GM21423 (cell line): Measurements from ENCODE around the gene ATAD3A.
"Not testable (repeated sequence)": the region's sequence is repeated elsewhere in the genome, so short reads cannot be mapped to it uniquely, and the experiment has no call there.

Source experiments
- ATAC-seq: cut with Tn5 transposase; IDR thresholded peaks from one replicate; pipeline ENCODE4 v1.9.1; 2021; ENCODE audit warnings: mild to moderate bottlenecking, moderate library complexity; ENCODE audit not compliant: unreplicated experiment

Gene ATAD3A

DNA sequence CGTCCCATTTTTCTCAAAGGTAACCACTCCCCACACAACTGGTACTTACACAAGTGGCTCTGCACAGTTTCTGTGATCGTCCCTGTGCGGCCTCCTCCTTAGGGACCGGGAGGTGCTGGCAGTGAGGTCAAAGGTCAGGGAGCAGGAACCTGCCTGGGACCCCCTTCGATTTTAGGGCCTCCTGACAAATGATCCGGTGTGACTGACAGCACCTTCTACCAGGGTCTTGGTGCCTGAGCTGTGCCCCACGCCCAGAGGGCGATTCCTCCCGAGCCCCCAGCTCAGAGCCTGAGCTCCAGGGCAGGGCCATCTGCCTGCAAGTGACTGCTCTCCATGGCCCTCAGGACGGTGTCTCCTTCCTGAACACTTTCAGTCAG is 40.3 kb downstream of the ATAD3A start:
- ATAC-seq = no peak

DNA sequence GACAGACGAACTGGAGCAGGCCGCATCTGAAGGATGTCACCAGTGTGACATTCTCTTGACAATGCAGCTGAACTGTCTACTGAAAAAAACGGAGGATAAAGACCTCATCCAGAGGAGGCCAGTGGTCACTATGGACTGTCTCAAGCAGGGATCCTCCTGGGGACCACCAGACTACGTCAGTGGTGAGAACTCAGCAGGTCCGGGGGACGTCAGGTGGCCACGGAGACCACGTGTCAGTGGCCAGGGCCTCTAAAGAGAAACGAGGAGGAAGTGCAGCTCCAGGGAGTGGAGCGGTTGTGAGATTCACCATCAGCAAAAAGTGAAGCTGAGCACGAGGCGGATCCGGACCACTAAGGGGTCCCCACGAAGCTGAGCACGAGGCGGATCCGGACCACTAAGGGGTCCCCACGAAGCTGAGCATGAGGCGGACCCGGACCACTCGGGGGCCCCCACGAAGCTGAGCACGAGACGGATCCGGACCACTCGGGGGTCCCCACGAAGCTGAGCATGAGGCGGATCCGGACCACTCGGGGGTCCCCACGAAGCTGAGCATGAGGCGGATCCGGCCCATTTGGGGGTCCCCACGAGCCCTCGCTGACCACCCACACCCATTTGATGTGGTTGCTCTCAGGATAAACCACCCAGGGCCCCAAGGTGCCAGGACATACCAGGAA is 42.0 kb downstream of the ATAD3A start:
- ATAC-seq = no peak

DNA sequence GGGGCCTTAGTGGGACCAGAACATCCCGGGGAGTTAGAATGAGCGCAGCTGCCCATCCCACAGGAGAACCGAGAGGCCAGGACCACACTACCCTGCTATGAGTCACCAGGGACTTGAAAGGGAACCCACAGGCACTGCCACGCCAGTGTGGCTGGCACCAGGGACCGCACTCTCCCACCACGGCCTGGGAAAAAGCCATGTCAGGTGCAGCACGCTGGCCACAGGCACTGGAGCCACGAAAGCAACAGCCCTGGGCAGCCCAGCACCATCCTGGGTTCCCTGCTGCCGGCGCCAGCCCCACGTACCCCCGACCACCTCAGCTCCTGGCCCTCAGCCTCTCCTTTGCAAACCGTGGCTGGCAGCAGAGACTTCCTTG is 42.6 kb downstream of the ATAD3A start:
- no peak for ATAC-seq

DNA sequence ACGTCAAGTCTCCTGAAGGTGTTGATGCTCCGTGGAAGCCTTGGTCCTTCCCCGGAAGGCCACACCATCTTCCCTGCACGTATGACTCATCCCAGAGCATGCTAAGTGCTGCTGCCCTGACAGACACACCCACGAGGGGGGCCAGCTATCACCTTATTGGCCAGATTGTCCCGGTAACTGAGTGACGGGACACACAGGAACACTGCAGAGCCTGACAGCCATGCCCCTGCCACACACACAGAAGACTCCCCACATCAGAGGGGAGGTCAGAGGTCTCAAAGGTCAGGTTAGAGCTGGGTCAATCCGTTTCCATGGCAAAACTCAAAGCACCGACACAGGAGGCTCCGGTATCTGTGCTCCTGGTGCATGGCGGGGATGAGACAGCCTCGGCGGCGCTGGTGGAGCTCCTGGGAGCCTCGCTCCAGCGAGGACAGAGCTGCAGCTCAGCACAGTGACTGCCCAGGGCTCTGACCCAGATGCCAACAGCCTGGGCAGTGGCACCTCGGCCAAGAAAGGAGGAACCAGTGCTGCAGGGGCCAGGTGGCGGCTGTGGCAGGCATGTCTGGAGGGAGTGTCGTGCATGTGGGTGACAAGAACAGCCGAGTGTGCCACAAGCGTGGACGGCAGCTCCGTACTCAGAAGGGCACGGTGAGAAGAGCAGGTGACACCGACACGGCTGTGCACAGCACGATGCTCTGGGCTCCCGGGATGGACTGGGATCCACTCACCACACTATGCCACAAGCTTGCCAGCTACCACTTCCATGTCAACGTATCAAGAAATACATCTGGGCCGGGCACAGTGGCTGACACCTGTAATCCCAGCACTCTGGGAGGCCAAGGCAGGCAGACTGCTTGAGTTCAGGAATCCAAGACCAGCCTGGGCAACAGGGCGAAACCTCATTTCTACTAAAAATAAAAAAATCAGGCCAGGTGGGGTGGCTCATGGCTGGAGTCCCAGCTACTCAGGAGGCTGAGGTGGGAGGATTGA is 43.3 kb downstream of the ATAD3A start:
- no peak for ATAC-seq

DNA sequence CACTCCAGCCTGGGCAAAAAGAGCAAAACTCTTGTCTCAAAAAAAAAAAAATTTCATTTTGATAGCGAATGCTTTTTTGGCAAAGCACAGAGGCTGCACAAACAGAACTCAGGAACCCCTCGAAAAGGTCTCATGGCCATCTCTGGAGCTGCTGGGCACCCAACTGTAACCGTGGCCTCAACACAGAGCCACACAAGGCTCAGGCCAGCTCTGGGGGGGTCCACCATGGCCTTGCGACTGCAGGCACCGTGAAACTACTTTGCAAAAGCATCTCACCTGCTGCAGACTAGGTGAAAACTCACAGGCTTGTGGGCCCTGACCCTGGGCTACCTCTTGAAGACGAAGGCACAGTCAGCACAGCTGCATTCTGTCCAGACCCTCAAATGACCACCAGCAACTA is 44.5 kb downstream of the ATAD3A start:
- no peak for ATAC-seq

DNA sequence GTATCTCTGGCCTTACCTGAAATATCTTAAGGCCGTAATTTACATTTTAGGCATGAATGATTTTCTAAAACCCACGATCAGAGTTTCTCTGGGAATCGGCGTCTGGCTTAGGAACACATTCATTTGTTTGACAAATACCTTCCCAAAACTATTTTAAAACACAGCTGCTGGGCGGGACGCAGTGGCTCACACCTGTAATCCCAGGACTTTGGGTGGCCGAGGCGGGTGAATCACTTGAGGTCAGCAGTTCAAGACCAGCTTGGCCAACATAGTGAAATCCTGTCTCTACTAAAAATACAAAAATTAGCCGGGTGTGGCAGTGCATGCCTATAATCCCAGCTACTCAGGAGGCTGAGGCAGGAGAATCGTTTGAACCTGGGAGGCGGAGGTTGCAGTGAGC is 45.0 kb downstream of the ATAD3A start:
- ATAC-seq = not testable (repeated sequence)

DNA sequence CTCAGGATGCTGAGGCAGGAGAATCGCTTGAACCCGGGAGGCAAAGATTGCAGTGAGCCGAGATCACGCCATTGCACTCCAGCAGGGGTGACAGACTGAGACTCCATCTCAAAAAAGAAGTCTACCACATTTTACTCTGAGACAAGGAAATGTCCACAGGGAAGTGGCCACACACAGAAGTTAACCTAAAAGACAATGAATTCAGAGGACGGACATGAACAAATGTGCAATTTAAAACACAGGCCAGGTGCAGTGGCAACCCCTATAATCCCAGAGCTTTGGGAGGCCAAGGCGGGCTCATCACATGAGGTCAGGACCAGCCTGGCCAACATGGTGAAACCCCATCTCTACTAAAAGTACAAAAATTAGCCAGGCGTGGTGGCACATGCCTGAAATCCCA is 45.7 kb downstream of the ATAD3A start:
- not testable (repeated sequence) for ATAC-seq

DNA sequence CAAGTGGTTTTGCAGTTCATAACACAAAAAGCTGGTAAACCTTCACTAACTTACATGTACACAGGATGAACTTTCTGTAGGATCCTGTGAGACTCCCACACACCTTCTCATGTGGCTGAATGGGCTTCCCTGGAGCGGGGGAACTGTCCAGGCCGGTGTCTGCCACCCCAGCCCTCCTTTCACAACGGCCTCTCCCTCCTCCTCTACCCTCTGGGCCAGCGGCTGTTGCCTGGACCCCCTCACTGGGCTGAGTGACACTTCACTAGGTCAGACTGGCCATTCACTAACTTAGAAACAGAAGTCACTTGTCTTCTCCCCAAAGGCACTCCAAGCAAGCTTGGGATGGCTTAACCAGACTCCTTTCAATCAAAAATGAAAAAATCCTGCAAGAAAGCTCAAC is 46.6 kb downstream of the ATAD3A start:
- no peak for ATAC-seq

DNA sequence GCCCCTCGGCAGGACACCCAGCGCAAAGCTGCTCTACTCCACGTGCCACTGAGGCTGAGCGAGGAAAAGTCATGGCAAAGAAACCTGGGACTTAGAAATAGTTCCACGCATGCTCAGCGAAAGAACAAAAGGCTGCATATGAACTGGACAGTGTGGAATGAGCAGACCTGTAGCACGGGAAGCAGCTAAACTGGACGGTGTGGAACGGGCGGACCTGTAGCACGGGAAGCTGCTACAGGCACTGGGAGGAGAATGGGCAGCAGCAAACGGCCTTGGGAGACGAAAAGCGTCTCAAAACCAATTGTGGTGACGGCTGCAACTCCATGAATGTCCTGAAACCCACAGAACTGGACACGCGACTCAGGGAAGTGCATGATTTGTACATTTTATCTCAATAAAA is 47.1 kb downstream of the ATAD3A start:
- ATAC-seq = no peak

DNA sequence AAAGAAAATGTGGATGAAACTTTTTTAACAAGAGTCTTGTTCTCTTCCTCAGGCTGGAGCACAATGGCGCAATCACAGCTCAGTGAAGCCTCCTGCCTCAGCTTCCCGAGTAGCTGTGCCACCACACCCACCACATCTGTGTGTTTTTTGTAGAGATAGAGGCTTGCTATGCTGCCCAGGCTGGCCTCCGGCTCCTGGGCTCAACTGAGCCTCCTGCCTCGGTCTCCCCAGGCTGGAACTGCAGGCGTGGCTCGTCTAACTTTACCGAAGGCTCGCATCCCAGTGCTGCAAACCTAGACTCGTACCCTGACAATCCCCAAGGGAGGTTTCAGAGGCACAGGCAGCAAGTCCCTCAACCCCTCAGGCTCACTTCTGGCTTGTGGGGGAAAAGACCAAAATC is 48.2 kb downstream of the ATAD3A start:
- ATAC-seq = no peak

DNA sequence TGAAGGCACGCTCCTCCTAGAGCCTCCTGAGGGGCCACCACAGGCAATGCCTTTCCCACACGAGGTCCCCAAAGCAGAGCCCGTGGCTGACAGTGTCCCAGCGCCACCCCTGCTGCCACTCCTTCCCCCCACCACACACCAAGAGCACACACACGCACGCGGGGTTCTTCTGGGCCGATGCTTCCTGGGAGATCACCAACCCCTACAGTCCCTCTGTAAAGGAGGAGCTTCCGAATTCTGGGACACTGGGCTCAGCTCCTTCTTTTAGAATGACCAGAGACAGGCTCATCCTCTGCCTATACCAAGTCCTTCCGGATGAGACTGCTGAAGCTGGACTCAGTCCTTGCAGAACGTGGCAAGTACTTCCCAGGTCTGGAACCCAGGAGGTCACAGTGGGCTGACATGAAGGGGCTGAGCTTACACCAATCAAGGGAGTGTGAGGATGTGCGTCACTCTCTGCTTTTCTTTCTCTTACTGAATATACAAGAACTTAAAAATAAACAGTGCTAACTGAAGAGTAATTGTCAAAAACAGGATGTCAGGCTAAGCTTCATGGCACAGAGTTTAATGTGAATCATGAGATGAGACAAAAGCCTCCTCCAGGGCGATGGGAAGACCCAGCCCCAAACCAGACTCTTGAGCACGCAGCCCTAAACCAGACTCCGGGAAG is 50.0 kb downstream of the ATAD3A start:
- no peak for ATAC-seq

DNA sequence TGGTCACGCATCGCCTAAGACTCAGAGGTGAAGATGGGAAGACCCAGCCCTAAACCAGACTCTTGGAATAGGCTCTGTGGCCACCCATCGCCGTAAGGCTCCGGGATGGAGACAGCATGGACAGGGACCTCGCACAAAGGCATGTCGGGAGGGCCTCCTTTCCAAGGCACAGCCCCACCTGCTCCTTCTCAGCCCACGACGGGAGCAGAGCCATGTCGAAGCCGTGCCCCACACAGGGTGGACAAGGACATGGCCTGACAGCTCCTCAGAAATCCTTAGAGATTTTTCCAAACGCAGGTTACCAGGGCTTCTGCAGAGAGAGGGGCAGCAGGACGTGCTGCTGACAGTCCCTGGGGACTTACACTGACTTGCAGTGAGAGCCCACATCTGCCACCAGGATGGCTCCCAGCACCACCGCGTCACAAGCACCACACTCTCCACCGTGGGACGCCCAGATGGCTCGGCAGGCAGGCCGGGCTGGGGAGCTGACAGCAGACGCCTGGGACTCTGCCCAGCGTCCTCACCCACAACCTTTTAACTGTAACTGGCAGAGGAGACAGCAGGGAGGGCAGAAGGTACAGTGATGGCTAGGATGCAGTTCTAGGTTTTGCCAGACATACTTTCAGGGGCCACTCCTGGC is 50.7 kb downstream of the ATAD3A start:
- ATAC-seq = no peak

DNA sequence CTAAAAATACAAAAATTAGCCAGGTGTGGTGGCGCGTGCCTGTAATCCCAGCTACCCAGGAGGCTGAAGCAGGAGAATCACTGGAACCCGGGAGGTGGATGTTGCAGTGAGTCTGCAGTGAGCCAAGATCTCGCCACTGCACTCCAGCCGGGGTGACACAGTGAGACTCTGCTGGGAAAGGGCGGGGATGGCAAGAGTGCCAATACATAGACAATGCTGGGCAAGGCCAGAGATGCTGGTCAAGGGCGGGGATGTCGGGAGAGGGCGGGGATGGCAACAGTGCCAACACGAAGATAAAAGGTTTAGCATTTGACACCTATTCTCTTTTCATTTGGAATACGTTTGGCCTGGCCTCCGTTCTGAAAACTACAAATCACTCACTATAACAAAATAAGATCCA is 51.7 kb downstream of the ATAD3A start:
- no peak for ATAC-seq

DNA sequence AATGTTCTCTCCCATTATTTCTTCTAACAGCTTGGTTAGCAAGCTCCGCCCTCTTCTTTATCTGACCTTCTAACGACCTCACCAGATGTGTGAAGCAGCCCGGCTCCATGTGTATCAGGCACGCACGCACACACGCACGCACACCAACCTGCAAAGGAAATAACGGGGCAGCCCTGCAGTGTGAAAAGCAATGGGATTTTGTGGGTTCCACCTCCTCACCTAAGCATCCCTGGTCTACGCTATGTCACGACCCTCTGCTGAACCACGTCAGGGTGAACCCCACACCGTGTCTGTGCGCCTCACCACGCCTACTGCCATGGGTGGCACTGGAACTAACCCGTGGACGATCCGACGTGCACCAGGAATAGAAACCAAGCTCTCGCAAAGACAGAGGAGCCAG is 52.3 kb downstream of the ATAD3A start:
- no peak for ATAC-seq

DNA sequence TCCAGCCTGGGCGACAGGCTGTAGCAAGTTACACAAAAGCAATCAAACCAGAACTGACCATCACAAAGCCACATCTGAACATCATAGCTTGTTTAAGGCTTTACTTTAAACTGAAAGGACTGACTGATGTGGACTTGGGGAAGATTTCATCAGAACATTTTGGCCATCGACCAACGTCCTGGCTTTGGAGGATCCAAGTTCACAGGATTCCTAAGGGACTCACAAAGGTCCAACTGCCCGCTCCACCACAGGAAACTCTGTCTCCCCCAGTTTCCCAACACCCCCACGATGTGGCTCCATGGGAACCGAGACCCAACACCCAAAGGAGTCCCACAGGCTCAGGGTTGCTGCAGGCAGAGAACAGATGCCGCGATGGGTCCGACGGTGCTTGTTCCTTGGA is 53.4 kb downstream of the ATAD3A start:
- no peak for ATAC-seq

DNA sequence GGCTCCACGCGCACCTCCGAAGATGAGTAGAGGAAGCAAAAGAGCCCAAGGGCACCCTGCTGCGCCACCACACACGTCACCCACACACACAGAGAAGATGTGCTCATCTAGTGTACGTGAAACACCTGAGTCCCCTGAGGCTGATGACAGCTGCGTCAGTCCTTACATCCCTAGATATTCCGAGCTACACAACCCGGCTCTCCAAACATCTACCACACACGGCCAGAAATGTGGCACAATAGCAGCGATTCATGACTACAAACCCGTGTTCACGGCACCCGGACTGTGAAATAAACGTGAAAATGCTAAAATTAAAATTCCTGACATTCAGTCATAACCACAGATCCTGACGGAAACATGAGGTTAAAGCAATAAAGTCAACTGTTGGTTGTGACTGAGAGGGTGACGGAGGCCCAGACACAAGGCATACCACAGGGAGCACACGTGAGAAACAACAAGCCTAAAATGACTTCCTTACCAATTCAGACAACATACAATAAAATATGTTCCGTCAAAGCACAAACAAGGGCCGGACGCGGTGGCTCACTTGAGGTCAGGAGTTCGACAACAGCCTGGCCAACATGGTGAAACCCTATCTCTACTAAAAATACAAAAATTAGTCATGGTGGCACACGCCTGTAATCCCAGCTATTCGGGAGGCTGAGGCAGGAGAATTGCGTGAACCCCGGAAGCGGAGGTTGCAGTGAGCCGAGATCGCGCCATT is 55.4 kb downstream of the ATAD3A start:
- ATAC-seq = no peak

DNA sequence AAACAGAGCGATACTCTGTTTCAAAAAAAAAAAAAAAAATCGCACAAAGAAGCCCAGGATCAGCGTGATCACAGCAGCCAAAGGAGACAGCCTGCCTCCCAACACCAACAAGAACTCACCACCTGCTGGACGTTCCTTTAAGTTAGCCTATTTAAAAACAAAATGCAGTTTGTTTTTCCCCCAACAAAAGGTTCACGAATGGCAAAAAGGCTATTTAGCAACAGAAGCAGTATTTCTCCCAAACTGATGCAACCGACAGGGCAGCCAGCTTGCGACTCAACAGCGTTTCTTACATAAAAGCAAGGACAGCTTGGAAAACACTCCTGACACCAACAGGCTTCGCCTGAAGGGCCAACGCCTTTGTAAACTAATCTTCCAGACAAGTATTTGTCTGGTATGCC is 55.9 kb downstream of the ATAD3A start:
- no peak for ATAC-seq

DNA sequence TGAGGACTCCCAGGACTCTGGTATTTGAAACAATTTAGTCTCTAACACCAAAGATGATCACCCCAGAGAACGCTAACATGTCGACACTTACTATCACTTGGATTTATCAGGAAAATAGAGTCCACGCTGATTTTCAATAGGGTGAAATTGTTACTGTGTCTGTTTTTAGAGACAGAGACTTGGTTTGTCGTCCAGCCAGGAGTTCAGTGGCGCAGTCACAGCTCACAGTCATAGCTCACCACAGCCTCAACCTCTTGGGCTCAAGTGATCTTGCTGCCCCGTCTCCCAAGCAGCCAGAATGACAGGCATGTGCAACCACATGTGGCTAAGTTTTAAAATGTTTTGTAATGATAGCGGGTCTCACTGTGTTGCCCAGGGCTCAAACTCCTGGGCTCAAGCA is 57.4 kb downstream of the ATAD3A start:
- ATAC-seq = no peak

DNA sequence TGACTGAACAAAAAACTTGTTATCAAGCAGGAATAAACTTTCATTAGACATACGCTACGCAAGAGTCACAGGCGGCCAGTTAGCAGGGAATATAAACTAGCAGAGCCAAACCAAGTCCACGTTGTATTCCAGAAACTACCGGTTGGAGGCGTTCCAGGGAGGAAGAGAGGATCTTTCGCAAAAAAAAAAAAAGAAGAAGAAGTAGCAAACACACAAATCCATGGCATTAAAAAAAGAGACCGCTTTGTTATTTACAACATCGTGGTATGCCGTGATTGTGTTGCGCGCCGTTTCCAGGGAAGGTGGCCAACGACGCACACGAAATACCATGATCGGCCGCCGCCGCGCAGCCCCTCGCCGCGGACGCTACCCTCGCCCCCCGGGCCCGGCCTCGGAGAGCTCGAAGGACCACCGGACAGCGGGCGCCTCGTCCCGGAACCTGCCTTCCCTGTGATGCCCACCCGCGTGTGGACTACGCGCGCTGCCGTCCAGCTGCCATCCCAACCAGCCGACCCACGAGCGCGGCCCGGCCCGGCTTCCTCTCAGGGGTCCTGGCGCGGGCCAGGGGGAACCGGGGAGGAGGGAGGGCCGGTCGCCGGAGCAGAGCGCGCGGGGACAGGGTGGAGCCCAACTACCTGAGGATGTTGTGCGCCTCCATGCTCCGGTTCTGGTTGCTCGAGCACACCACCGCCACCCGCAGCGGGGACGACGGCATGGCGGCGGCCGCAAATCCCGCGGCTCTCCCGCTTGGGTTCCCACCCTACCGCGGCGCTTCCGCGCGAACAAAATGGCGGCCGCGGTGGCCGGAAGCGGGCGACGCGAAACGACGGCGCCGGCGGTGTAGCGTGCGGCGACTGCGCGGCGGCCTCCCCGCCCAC is 62.1 kb downstream of the ATAD3A start:
- ATAC-seq = peak; percentile 52
